Thyroid gland (tissue), 4 donors: ENCODE measurements around the gene PTAFR.

Experiments
- POLR2A ChIP-seq, 2 donors: fragments of 450-650 bp; IDR thresholded peaks; one replicate each; pipeline ENCODE4 v1.6.1; 2017; ENCODE audit warnings: antibody characterized with exemption in 2 of 2, mild to moderate bottlenecking in 2 of 2, moderate library complexity in 1 of 2
- TF ChIP-seq, protein P1 (sequence below), 6 experiments: fragments of 200-600 bp in 3 of 6; fragments of 450-650 bp in 3 of 6; sonication (generic) in 3 of 6; IDR thresholded peaks; one replicate each; pipeline ENCODE4 v1.5.1; 2016 to 2019; ENCODE audit warnings: antibody characterized with exemption in 6 of 6, mild to moderate bottlenecking in 2 of 6, inconsistent platforms in 1 of 6, moderate library complexity in 1 of 6

DNA sequence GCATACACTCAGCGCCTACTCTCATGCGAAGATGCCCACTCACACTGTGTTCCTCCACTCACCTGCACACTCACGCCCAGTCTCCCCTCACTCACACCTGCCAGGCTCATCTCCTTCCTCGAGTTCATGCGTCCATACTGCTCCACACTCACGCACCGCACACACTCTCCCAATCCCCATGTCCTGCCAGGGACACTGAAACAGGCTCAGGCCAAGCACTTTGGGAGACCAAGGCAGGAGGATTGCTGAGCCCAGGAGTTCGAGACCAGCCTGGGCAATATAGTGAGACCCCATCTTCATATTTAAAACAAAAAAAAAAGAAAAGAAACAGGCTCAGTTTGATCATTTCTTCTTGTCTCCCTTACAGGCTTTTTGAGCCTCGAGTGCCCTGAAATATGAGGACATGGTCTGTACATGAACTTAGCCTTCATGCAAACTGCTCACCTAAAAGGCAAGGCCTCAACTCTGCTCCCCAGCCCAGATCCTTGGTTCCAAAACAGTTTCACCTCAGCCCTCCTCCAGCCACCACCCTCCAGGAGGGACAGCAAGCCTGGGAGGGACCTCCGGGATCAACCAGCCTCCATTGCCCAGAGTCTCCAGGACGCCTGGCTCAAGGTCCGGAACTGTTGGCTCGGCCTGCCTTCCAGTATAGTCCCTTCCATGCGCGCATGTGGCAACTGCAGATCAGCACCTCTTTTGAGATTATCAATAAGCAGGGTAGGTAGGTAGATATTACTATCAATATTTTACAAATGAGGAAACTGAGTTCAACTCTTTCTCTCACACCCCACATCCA is 2.4 kb upstream of the PTAFR start:
- TF ChIP-seq POLR2A (IDR thresholded peaks at IDR 0.05), result no peak
- TF ChIP-seq, protein P1, sequence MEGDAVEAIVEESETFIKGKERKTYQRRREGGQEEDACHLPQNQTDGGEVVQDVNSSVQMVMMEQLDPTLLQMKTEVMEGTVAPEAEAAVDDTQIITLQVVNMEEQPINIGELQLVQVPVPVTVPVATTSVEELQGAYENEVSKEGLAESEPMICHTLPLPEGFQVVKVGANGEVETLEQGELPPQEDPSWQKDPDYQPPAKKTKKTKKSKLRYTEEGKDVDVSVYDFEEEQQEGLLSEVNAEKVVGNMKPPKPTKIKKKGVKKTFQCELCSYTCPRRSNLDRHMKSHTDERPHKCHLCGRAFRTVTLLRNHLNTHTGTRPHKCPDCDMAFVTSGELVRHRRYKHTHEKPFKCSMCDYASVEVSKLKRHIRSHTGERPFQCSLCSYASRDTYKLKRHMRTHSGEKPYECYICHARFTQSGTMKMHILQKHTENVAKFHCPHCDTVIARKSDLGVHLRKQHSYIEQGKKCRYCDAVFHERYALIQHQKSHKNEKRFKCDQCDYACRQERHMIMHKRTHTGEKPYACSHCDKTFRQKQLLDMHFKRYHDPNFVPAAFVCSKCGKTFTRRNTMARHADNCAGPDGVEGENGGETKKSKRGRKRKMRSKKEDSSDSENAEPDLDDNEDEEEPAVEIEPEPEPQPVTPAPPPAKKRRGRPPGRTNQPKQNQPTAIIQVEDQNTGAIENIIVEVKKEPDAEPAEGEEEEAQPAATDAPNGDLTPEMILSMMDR (IDR thresholded peaks at IDR 0.05), result no peak
